Astrocyte (in vitro differentiated cells and primary cell): ENCODE measurements around the gene RELN.

Source experiments
- EZH2 ChIP-seq: IDR thresholded peaks from 2 replicates; pipeline ENCODE4 v1.6.1; 2012; ENCODE audit warnings: mild to moderate bottlenecking, low read length, inconsistent platforms; ENCODE audit not compliant: insufficient read depth
- TF ChIP-seq, protein P1 (sequence below): IDR thresholded peaks from 2 replicates; pipeline ENCODE4 v1.5.1; 2011; ENCODE audit warnings: low read depth, mild to moderate bottlenecking, inconsistent platforms, low read length, moderate library complexity; ENCODE audit not compliant: insufficient read depth

- TF ChIP-seq, protein P1, sequence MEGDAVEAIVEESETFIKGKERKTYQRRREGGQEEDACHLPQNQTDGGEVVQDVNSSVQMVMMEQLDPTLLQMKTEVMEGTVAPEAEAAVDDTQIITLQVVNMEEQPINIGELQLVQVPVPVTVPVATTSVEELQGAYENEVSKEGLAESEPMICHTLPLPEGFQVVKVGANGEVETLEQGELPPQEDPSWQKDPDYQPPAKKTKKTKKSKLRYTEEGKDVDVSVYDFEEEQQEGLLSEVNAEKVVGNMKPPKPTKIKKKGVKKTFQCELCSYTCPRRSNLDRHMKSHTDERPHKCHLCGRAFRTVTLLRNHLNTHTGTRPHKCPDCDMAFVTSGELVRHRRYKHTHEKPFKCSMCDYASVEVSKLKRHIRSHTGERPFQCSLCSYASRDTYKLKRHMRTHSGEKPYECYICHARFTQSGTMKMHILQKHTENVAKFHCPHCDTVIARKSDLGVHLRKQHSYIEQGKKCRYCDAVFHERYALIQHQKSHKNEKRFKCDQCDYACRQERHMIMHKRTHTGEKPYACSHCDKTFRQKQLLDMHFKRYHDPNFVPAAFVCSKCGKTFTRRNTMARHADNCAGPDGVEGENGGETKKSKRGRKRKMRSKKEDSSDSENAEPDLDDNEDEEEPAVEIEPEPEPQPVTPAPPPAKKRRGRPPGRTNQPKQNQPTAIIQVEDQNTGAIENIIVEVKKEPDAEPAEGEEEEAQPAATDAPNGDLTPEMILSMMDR, result no peak
- no peak for TF ChIP-seq EZH2
These were observed 25.2 kb downstream of the RELN start for GRCh38 chr7:103964269-103964668.
